MM.1S (cell line): ENCODE measurements around the gene PTS.

Experiments
- CTCF ChIP-seq: fragments of 300-600 bp; sonication (generic); IDR thresholded peaks from 2 replicates; pipeline ENCODE4 v1.5.1; 2016; ENCODE audit warnings: antibody characterized with exemption, low read length, mixed read lengths
- EZH2 ChIP-seq: fragments of 300-600 bp; sonication (generic); optimal IDR thresholded peaks from 2 replicates; pipeline ENCODE3; 2017; ENCODE audit warnings: low read depth, mild to moderate bottlenecking, antibody characterized with exemption, low read length, mixed read lengths

GRCh38 chr11:112273066-112273465 is 46.8 kb downstream of the PTS start:
- TF ChIP-seq CTCF (no peak), EZH2 (no peak)
